ENCODE results near the gene SP7. TPM values are rescaled to one million over a fixed set of nuclear protein-coding genes. Genes with fewer than 3 reads are reported as not detected.
A peak's percentile ranks its signal among the peaks of the same experiment; 100 is the strongest.

The SP7 gene
- total and polyA plus RNA-seq, 10 of the 15 experiments (the other 5 are each of a cell fraction or from before 2014, with no cell fraction given) = 0.05 to 0.11 TPM; not detected in 8

DNA sequence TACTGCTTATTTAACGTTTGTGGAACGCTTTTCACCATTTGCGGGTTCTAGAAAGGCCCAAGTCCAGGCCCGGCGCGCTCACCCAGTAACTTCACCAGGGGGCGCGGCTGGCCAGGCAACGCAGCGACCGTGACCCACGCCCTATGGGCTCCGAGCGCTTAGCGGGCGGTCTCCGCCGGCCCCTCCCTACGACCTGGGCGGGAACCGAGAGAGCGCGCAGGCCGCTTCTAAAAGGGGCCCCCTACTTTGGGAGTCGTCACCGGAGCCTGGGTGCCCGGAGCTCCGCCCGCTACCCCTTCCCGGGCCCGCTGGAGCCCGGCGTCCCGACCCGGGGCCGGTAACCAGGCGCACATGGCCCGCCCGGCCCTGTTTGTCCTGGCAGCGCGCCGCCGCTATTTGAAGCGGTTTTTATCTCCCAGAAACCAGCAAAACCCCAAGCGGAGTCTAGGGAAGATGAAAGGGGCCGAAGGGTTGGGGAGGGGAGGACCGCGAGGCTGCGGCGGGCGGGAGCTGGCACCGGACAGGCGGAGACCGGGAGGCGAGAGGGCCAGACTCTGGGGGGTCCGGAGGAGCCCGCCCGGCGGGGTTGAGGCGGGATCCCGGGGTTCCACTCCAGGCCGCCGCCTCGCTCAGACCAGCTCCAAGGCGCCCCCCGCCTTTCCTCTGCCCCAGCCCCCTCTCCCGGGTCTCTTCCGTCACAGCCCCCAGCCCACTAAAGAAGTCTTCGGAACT lies 11.2 kb downstream of the SP7 start (continued):
- TF ChIP-seq, protein P1, sequence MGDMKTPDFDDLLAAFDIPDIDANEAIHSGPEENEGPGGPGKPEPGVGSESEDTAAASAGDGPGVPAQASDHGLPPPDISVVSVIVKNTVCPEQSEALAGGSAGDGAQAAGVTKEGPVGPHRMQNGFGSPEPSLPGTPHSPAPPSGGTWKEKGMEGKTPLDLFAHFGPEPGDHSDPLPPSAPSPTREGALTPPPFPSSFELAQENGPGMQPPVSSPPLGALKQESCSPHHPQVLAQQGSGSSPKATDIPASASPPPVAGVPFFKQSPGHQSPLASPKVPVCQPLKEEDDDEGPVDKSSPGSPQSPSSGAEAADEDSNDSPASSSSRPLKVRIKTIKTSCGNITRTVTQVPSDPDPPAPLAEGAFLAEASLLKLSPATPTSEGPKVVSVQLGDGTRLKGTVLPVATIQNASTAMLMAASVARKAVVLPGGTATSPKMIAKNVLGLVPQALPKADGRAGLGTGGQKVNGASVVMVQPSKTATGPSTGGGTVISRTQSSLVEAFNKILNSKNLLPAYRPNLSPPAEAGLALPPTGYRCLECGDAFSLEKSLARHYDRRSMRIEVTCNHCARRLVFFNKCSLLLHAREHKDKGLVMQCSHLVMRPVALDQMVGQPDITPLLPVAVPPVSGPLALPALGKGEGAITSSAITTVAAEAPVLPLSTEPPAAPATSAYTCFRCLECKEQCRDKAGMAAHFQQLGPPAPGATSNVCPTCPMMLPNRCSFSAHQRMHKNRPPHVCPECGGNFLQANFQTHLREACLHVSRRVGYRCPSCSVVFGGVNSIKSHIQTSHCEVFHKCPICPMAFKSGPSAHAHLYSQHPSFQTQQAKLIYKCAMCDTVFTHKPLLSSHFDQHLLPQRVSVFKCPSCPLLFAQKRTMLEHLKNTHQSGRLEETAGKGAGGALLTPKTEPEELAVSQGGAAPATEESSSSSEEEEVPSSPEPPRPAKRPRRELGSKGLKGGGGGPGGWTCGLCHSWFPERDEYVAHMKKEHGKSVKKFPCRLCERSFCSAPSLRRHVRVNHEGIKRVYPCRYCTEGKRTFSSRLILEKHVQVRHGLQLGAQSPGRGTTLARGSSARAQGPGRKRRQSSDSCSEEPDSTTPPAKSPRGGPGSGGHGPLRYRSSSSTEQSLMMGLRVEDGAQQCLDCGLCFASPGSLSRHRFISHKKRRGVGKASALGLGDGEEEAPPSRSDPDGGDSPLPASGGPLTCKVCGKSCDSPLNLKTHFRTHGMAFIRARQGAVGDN (IDR thresholded peaks at IDR 0.05) = no peak; the same call in 1 of the 2 replicates
- TF ChIP-seq NR2C1 (IDR thresholded peaks at IDR 0.05) = peak; percentile 46; the same call in 1 of the 2 replicates
- TF ChIP-seq BACH1 (IDR thresholded peaks at IDR 0.05; ENCODE audit: borderline replicate concordance) = peak; percentile 37; the same call in 1 of the 2 replicates
- TF ChIP-seq SUPT20H (IDR thresholded peaks at IDR 0.05; ENCODE audit: borderline replicate concordance, control insufficient read depth, low read depth, low read length) = no peak
- TF ChIP-seq, protein P2, sequence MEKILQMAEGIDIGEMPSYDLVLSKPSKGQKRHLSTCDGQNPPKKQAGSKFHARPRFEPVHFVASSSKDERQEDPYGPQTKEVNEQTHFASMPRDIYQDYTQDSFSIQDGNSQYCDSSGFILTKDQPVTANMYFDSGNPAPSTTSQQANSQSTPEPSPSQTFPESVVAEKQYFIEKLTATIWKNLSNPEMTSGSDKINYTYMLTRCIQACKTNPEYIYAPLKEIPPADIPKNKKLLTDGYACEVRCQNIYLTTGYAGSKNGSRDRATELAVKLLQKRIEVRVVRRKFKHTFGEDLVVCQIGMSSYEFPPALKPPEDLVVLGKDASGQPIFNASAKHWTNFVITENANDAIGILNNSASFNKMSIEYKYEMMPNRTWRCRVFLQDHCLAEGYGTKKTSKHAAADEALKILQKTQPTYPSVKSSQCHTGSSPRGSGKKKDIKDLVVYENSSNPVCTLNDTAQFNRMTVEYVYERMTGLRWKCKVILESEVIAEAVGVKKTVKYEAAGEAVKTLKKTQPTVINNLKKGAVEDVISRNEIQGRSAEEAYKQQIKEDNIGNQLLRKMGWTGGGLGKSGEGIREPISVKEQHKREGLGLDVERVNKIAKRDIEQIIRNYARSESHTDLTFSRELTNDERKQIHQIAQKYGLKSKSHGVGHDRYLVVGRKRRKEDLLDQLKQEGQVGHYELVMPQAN (conservative IDR thresholded peaks at IDR 0.05) = peak; percentile 57; the same call in 1 of the 2 replicates
- TF ChIP-seq FOXM1 (IDR thresholded peaks at IDR 0.05; ENCODE audit: low read depth, low read length) = no peak
- TF ChIP-seq, protein P3, sequence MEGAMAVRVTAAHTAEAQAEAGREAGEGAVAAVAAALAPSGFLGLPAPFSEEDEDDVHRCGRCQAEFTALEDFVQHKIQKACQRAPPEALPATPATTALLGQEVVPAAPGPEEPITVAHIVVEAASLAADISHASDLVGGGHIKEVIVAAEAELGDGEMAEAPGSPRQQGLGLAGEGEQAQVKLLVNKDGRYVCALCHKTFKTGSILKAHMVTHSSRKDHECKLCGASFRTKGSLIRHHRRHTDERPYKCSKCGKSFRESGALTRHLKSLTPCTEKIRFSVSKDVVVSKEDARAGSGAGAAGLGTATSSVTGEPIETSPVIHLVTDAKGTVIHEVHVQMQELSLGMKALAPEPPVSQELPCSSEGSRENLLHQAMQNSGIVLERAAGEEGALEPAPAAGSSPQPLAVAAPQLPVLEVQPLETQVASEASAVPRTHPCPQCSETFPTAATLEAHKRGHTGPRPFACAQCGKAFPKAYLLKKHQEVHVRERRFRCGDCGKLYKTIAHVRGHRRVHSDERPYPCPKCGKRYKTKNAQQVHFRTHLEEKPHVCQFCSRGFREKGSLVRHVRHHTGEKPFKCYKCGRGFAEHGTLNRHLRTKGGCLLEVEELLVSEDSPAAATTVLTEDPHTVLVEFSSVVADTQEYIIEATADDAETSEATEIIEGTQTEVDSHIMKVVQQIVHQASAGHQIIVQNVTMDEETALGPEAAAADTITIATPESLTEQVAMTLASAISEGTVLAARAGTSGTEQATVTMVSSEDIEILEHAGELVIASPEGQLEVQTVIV (IDR thresholded peaks at IDR 0.05; ENCODE audit: borderline replicate concordance, partially characterized antibody) = no peak
- TF ChIP-seq EZH2 (IDR thresholded peaks at IDR 0.05; ENCODE audit: borderline replicate concordance, control insufficient read depth, low read depth, low read length) = no peak
- TF ChIP-seq HDGF (IDR thresholded peaks at IDR 0.05) = no peak; the same call in 1 of the 2 replicates
- no peak for TF ChIP-seq EED (IDR thresholded peaks at IDR 0.05; ENCODE audit: low read depth)
- TF ChIP-seq SMARCA5 (IDR thresholded peaks at IDR 0.05) = 0 out of 2 replicates have a peak, but pooled peaks have one; percentile 78
- TF ChIP-seq SMC3 (IDR thresholded peaks at IDR 0.05; ENCODE audit: borderline replicate concordance, low read length) = peak; percentile 76
- peak; percentile 68; the same call in 1 of the 2 replicates for TF ChIP-seq POLR2A (IDR thresholded peaks at IDR 0.05; ENCODE audit: low read depth, low read length)
- TF ChIP-seq, protein P4, sequence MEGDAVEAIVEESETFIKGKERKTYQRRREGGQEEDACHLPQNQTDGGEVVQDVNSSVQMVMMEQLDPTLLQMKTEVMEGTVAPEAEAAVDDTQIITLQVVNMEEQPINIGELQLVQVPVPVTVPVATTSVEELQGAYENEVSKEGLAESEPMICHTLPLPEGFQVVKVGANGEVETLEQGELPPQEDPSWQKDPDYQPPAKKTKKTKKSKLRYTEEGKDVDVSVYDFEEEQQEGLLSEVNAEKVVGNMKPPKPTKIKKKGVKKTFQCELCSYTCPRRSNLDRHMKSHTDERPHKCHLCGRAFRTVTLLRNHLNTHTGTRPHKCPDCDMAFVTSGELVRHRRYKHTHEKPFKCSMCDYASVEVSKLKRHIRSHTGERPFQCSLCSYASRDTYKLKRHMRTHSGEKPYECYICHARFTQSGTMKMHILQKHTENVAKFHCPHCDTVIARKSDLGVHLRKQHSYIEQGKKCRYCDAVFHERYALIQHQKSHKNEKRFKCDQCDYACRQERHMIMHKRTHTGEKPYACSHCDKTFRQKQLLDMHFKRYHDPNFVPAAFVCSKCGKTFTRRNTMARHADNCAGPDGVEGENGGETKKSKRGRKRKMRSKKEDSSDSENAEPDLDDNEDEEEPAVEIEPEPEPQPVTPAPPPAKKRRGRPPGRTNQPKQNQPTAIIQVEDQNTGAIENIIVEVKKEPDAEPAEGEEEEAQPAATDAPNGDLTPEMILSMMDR (IDR thresholded peaks at IDR 0.05 in 2 of 3, conservative IDR thresholded peaks at IDR 0.05 in 1 of 3; ENCODE audit: control insufficient read depth in 2 of 3, extremely low read depth in 1 of 3, insufficient read depth in 1 of 3, low read depth in 3 of 3, low read length in 3 of 3) = peak; percentile 67 to 92 (median 72)
- TF ChIP-seq, protein P5, sequence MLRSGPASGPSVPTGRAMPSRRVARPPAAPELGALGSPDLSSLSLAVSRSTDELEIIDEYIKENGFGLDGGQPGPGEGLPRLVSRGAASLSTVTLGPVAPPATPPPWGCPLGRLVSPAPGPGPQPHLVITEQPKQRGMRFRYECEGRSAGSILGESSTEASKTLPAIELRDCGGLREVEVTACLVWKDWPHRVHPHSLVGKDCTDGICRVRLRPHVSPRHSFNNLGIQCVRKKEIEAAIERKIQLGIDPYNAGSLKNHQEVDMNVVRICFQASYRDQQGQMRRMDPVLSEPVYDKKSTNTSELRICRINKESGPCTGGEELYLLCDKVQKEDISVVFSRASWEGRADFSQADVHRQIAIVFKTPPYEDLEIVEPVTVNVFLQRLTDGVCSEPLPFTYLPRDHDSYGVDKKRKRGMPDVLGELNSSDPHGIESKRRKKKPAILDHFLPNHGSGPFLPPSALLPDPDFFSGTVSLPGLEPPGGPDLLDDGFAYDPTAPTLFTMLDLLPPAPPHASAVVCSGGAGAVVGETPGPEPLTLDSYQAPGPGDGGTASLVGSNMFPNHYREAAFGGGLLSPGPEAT (IDR thresholded peaks at IDR 0.05; ENCODE audit: low read depth) = 0 out of 2 replicates have a peak, but pooled peaks have one; percentile 33
- no peak for TF ChIP-seq ZNF217 (IDR thresholded peaks at IDR 0.05)
